ENCODE measurements around the gene SHD. TPM values are rescaled to one million over a fixed set of nuclear protein-coding genes. Genes with fewer than 3 reads are reported as not detected.
"Not testable (repeated sequence)": the region's sequence is repeated elsewhere in the genome, so short reads cannot be mapped to it uniquely, and the experiment has no call there.

SHD gene
- polyA plus RNA-seq, 1 donor = 2.4 TPM

GRCh38 chr19:4326215-4326836, 47.3 kb downstream of the SHD start:
- no peak for DNase-seq

DNA sequence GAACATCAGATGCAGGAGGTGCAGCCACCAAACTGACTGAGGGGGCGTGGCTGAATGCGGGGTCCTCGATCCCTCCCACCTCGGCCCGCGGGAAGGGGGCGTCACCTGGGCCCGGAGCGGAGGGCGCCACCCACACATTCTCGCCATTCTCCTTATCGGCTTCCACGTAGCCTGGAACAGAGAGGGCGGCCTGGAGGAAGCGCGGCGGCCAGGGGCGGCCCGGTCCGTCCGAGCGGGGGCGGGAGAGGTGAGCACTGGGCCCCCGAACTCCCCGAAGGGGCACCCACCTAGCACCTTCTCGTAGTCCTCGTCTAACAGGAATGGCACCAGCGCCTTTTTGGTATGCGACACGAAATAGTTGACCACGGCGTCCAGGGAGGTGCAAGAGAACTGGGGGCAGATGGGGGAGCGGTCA, 47.8 kb downstream of the SHD start:
- no peak for DNase-seq

DNA sequence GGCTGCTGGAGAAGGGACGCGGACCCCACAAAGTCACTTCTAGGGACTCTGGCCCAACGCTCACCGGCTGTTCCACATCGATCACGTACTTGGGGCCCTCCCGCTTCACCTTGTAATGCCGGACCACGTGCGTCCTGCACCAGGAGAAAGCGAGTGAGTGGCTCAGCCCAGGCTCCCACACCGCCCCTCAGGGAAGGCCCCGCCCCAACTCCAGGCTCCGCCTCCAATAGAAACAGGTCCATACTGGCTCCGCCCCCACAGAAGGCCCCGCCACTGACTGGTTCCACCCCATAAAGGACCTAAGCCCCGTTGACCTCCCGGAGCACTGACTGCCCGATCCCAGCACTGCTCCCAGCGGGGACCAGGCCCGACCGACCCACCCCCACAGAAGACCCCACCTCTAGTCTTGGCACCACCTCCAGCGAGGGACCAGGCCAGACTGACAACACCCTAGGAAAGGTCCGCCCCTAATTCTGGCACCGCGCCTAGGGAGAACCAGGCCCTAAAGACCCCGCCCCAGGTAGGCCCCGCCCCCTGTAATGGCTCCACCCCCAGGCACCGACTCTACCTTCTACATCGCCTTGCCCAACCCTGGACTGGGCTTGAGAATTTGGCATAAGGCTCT, 48.3 kb downstream of the SHD start:
- no peak for DNase-seq

- DNase-seq = no peak
These were observed 48.8 kb downstream of the SHD start for GRCh38 chr19:4327877-4328242.

- DNase-seq = peak; percentile 94
These were observed 49.4 kb downstream of the SHD start for GRCh38 chr19:4328243-4328990.

GRCh38 chr19:4328991-4329681, 50.1 kb downstream of the SHD start:
- DNase-seq = not testable (repeated sequence)

DNA sequence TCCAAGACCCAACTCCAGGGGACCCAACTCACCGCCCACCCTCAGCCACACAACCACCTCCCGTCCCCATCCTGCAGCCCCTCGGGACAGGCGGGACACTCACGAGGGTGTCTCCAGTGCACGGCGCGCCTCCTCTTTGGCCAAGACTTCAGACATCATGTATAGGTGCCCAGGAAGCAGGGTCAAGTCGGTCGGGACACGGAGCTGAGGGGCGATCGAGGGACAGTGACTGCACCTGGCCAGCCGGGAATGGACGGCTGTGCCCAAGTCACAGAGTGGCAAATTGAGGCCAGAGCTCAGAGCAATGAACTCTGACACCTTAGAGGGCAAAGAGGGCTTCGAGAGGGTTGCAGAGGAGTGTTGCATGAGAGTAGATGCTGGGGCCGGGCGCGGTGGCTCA, 50.8 kb downstream of the SHD start:
- no peak for DNase-seq

GRCh38 chr19:4334929-4335570, 56.0 kb downstream of the SHD start:
- DNase-seq = no peak

DNA sequence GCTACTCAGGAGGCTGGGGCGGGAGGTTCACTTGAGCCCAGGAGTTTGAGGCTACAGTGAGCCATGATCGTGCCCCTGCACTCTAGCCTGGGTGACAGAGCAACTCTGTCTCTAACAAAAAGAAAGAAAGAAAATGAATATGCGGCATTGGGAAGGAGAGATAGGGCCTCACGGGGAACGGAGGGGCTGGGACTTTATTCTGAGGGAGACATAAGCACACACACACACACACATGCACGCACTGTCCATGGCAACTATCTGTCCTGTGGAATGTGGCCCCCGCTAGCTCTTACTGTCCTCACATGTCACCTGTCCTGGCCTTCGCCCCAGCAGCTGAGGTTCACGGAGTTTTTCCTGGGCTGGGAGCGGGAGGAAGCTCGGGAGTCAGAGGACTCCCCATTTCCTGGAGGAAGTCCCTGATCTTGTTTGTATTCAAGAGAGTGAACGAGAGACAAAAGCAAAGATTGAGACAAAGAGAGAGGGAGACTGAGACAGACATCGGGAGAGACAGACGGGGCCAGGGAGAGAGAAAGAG, 58.9 kb downstream of the SHD start:
- DNase-seq = no peak

DNA sequence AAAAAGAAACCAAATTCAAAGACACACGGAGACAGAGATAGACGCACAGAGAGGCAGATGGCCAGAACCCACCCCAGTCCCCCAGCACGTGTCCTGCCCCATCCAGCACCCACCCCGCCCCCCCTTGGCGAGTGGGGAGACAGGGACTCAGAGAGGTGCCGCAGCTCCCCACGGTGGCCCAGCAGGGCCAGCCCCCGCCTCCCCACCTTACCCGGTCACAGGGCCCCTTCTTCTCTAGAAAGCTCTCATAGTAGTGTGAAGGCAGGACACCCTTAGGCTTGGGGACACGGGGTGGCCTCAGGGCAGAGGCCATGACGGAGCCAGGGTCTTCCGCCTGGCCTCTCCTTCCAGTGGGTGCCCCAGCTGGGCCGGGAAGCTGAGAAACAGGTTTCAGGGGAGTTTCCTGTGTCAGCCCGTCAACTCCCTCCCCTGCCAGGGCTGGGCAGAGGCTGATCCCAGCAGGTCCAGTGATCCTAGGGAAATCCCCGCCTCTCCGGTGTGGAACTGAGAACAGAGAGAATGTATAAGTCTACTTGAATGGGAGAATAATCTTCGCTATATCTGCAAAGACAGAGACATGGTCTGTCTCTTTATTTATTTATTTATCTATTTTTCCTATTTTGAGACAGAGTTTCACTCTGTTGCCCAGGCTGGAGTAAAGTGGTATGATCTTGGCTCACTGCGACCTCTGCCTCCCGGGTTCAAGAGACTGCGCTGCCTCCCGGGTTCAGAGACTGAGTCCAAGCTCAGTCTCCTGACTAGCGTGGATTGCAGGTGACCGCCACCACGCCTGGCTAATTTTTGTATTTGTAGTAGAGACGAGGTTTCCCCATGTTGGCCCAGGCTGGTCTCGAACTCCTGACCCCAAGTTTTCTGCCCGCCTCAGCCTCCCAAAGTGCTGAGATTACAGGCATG, 59.6 kb downstream of the SHD start, which contains the start of gene STAP2:
Gene STAP2 (minus strand): TSS at position 387 of the 915 bp plus-strand sequence. CDS start 74 bp downstream, at position 313.
- DNase-seq = no peak

Other genes starting within 250 kb of the SHD start
- 7.9 TPM for gene ZBTB7A, start 212.4 kb upstream of the SHD start, polyA plus RNA-seq (ENCODE audit: insufficient read length)
- 92.7 TPM for gene MAP2K2, start 155.1 kb upstream of the SHD start, polyA plus RNA-seq (ENCODE audit: insufficient read length)
- 1.00 TPM for gene CREB3L3, start 125.6 kb upstream of the SHD start, polyA plus RNA-seq (ENCODE audit: insufficient read length)
- gene SIRT6, start 96.7 kb upstream of the SHD start, polyA plus RNA-seq (ENCODE audit: insufficient read length) = 16.3 TPM
- gene ANKRD24, start 96.6 kb upstream of the SHD start, polyA plus RNA-seq (ENCODE audit: insufficient read length) = 1.4 TPM
- gene EBI3, start 49.7 kb upstream of the SHD start, polyA plus RNA-seq (ENCODE audit: insufficient read length) = 0.35 TPM
- gene YJU2, start 32.2 kb upstream of the SHD start, polyA plus RNA-seq (ENCODE audit: insufficient read length) = 16.6 TPM
- gene TMIGD2, start 23.1 kb downstream of the SHD start, polyA plus RNA-seq (ENCODE audit: insufficient read length) = 0.42 TPM
- 7.2 TPM for gene FSD1, start 25.3 kb downstream of the SHD start, polyA plus RNA-seq (ENCODE audit: insufficient read length)
- gene STAP2, start 59.6 kb downstream of the SHD start, polyA plus RNA-seq (ENCODE audit: insufficient read length) = 23.3 TPM
- 23.2 TPM for gene MPND, start 64.3 kb downstream of the SHD start, polyA plus RNA-seq (ENCODE audit: insufficient read length)
- gene SH3GL1, start 121.3 kb downstream of the SHD start, polyA plus RNA-seq (ENCODE audit: insufficient read length) = 54.0 TPM
- 33.5 TPM for gene CHAF1A, start 123.4 kb downstream of the SHD start, polyA plus RNA-seq (ENCODE audit: insufficient read length)
- 90.3 TPM for gene UBXN6, start 178.5 kb downstream of the SHD start, polyA plus RNA-seq (ENCODE audit: insufficient read length)
- 58.8 TPM for gene HDGFL2, start 193.0 kb downstream of the SHD start, polyA plus RNA-seq (ENCODE audit: insufficient read length)
- gene PLIN4, start 239.2 kb downstream of the SHD start, polyA plus RNA-seq (ENCODE audit: insufficient read length) = 1.3 TPM